ENCODE results near the gene SLC27A2. TPM values are rescaled to one million over a fixed set of nuclear protein-coding genes. Genes with fewer than 3 reads are reported as not detected.

Gene SLC27A2
- total RNA-seq, 1 experiment from 2014 or later, result 0.77 TPM

DNA sequence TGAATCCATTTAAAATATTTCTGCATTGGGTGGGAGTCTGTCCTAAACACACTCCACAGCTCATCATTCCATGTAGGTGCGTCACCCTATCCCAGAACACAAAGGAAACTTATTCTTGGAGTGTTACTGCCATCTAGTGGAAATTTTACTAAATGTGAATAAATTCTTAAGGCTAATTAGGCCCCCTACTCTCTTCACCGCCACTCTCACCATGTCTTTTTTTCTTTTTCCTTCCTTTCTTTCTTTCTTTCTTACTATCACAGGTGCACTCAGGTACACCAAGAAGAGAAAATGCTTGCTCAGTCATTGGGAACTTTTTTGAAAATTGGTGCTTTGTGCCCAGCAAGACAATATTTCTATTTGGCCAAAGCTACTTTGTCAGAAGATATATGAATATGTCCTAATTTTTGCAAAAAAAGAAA is 36.5 kb upstream of the SLC27A2 start:
- BruUV-seq (replicated peaks), result no TSS peak
- ChIA-PET CTCF (interaction anchor here (0.6 to 1.2 kb wide), 7 partner anchors 11 to 1921 kb away, joined by 3 to 4 read pairs (median 3); partner anchors contain the start of gene CEP152), POLR2A (ENCODE audit: low non-redundant PET) (no interaction called here)
- peak; percentile 86 for DNase-seq (ENCODE audit: low spot score)
- Histone ChIP-seq H3K27ac (ENCODE audit: low read depth, low read length, poor library complexity, severe bottlenecking) (no peak overlapping the region), H3K4me1 (ENCODE audit: insufficient read depth, low read length, poor library complexity, severe bottlenecking) (peaks cover 6% of the 10 kb centered on the region), H3K4me3 (ENCODE audit: low read depth, low read length, poor library complexity, severe bottlenecking) (no peak overlapping the region), H3K36me3 (ENCODE audit: insufficient read depth, low read length, poor library complexity, severe bottlenecking) (no peaks in the 10 kb centered on the region), H3K27me3 (replicated peaks; ENCODE audit: insufficient read depth, low read depth, low read length, poor library complexity) (no peaks in the 10 kb centered on the region), H3K9me3 (ENCODE audit: low read depth, low read length, poor library complexity, severe bottlenecking) (no peaks in the 10 kb centered on the region)
- TF ChIP-seq, protein P1, sequence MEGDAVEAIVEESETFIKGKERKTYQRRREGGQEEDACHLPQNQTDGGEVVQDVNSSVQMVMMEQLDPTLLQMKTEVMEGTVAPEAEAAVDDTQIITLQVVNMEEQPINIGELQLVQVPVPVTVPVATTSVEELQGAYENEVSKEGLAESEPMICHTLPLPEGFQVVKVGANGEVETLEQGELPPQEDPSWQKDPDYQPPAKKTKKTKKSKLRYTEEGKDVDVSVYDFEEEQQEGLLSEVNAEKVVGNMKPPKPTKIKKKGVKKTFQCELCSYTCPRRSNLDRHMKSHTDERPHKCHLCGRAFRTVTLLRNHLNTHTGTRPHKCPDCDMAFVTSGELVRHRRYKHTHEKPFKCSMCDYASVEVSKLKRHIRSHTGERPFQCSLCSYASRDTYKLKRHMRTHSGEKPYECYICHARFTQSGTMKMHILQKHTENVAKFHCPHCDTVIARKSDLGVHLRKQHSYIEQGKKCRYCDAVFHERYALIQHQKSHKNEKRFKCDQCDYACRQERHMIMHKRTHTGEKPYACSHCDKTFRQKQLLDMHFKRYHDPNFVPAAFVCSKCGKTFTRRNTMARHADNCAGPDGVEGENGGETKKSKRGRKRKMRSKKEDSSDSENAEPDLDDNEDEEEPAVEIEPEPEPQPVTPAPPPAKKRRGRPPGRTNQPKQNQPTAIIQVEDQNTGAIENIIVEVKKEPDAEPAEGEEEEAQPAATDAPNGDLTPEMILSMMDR (conservative IDR thresholded peaks at IDR 0.05; ENCODE audit: low read depth, low read length), result peak; percentile 60
- no peak for TF ChIP-seq EZH2 (IDR thresholded peaks at IDR 0.05; ENCODE audit: borderline replicate concordance, low read depth, low read length, poor library complexity, severe bottlenecking)
- intact Hi-C loops (cut with micrococcal nuclease; ENCODE audit: unreplicated experiment), result loop anchor here (2.0 to 10.0 kb wide), 3 partner anchors 721 to 1283 kb away; partner anchors contain the start of gene FGF7

DNA sequence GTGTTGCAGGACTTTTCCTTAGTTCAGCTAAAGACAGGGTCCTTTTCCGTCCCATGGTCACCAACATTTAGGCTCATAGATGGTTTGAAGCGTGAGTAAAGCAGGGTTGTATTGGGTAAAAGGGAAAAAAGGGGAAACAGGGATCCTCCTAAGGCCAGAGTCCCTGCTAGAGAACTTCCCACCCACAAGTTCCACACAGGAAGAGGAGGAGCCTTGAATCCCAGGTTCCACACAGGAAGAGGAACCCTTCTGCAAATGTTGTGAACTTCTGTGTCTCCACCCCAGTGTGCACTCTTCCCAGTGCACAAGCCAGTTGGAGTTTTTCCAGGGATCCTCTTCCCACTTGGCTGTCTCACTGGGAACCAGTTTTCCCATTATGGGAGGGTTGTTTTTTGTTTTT is 35.4 kb upstream of the SLC27A2 start:
- Histone ChIP-seq H3K27ac (ENCODE audit: low read depth, low read length, poor library complexity, severe bottlenecking) (no peak overlapping the region), H3K4me3 (ENCODE audit: low read depth, low read length, poor library complexity, severe bottlenecking) (no peak overlapping the region), H3K36me3 (ENCODE audit: insufficient read depth, low read length, poor library complexity, severe bottlenecking) (no peaks in the 10 kb centered on the region), H3K9me3 (ENCODE audit: low read depth, low read length, poor library complexity, severe bottlenecking) (no peaks in the 10 kb centered on the region), H3K4me1 (ENCODE audit: insufficient read depth, low read length, poor library complexity, severe bottlenecking) (peaks cover 6% of the 10 kb centered on the region), H3K27me3 (replicated peaks; ENCODE audit: insufficient read depth, low read depth, low read length, poor library complexity) (no peaks in the 10 kb centered on the region)
- CTCF ChIA-PET, result interaction anchor here (0.9 kb wide), 1 partner anchor 169 kb away, joined by 8 read pairs; no protein-coding TSS in a partner anchor
- BruUV-seq (replicated peaks), result no TSS peak
- peak; percentile 19 for DNase-seq (ENCODE audit: low spot score)
- POLR2A ChIA-PET (ENCODE audit: low non-redundant PET), result no interaction called here
- TF ChIP-seq, protein P1 (conservative IDR thresholded peaks at IDR 0.05; ENCODE audit: low read depth, low read length), result no peak
- no peak for TF ChIP-seq EZH2 (IDR thresholded peaks at IDR 0.05; ENCODE audit: borderline replicate concordance, low read depth, low read length, poor library complexity, severe bottlenecking)
- intact Hi-C loops (cut with micrococcal nuclease; ENCODE audit: unreplicated experiment), result loop anchor here (5.0 to 10.0 kb wide), 2 partner anchors 722 to 1284 kb away; partner anchors contain the start of gene FGF7

DNA sequence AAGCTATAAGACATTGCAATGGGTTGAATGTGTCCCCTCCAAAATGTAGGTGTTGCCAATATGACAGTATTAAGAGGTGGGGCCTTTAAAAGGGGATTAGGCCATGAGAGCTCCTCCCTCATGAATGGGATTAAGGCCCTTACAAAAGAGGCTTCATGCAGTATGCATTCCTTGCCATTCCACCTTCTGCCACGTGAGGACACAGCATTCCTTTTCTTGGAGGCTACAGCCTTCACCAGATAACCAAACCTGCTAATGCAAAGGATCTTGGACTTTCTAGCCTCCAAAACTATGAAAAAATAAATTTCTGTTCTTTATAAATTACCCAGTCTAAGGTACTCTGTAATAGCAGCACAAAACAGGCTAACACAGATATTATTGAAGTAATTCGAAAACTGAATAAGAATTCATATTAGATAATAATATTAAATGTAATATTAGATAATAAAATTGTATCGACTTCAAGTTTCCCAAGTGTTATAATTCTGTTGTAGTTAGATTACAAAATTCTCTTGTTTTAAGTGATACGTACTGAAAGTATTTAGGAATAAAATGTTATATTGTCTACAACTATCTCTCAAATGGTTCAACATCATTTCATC is 33.5 kb upstream of the SLC27A2 start:
- no peaks in the 10 kb centered on the region for H3K27me3 ChIP-seq (replicated peaks; ENCODE audit: insufficient read depth, low read depth, low read length, poor library complexity)
- DNase-seq (ENCODE audit: low spot score), result peak; percentile 92
- no peak overlapping the region for H3K4me3 ChIP-seq (ENCODE audit: low read depth, low read length, poor library complexity, severe bottlenecking)
- CTCF ChIA-PET, result interaction anchor here (0.6 to 1.0 kb wide), 3 partner anchors 18 to 1286 kb away, joined by 3 to 16 read pairs (median 3); no protein-coding TSS in a partner anchor
- peaks cover 6% of the 10 kb centered on the region for H3K4me1 ChIP-seq (ENCODE audit: insufficient read depth, low read length, poor library complexity, severe bottlenecking)
- no TSS peak for BruUV-seq (replicated peaks)
- POLR2A ChIA-PET (ENCODE audit: low non-redundant PET), result no interaction called here
- H3K27ac ChIP-seq (ENCODE audit: low read depth, low read length, poor library complexity, severe bottlenecking), result no peak overlapping the region
- no peaks in the 10 kb centered on the region for H3K36me3 ChIP-seq (ENCODE audit: insufficient read depth, low read length, poor library complexity, severe bottlenecking)
- no peaks in the 10 kb centered on the region for H3K9me3 ChIP-seq (ENCODE audit: low read depth, low read length, poor library complexity, severe bottlenecking)
- TF ChIP-seq, protein P1 (conservative IDR thresholded peaks at IDR 0.05; ENCODE audit: low read depth, low read length), result peak; percentile 79
- no peak for TF ChIP-seq EZH2 (IDR thresholded peaks at IDR 0.05; ENCODE audit: borderline replicate concordance, low read depth, low read length, poor library complexity, severe bottlenecking)
- intact Hi-C loops (cut with micrococcal nuclease; ENCODE audit: unreplicated experiment), result loop anchor here (2.0 to 10.0 kb wide), 3 partner anchors 168 to 1286 kb away; partner anchors contain the start of gene FGF7
